ENCODE data around the gene ASMT.

GRCh38 chrX:1598876-1599790 is 15.7 kb upstream of the ASMT start:
- TF ChIP-seq CTCF (IDR thresholded peaks at IDR 0.05; ENCODE audit: insufficient read depth, low read length, poor library complexity, severe bottlenecking) = no peak
- no peak for TF ChIP-seq EZH2phosphoT487 (conservative IDR thresholded peaks at IDR 0.05; ENCODE audit: low read length)
